Measurements from ENCODE around the gene CACNA1B.
"Not testable (repeated sequence)": the region's sequence is repeated elsewhere in the genome, so short reads cannot be mapped to it uniquely, and the experiment has no call there.

The CACNA1B gene

DNA sequence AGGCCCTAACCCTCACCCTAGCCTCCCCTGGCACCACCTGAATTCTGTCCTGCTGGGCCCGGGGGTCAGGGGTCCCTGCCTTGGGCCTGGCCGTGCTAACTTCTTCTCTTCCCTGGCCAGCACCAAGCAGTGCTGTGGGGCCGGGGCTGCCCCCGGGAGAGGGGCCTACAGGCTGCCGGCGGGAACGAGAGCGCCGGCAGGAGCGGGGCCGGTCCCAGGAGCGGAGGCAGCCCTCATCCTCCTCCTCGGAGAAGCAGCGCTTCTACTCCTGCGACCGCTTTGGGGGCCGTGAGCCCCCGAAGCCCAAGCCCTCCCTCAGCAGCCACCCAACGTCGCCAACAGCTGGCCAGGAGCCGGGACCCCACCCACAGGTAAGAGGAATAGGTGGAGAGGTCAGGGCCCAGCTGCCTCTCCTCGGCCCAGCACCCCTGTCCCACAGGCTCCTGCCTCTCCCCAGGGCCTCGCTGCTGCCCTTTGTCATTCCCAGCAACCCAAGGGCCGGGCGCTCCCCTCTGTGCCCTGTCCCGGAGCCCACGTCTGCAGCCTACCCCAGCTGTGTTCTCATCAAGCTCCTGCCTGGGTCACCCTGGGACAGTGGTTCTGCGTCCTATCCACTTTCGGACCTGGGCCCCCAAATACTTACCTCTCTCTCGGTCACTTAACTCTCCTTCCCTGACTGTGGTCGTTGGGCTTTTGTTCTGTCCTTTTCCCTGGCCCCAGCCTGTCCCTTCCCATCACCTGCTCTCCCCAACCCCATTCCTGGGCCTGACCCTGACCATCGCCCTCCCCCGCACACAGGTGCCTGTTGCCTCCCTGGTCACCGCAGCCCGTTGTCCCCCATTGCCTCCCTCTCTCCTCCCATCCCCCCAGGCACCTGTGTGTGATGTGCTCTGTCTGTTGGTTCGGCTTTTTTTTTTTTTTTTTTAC is 243.2 kb downstream of the CACNA1B start:
- DNase-seq: no peak

DNA sequence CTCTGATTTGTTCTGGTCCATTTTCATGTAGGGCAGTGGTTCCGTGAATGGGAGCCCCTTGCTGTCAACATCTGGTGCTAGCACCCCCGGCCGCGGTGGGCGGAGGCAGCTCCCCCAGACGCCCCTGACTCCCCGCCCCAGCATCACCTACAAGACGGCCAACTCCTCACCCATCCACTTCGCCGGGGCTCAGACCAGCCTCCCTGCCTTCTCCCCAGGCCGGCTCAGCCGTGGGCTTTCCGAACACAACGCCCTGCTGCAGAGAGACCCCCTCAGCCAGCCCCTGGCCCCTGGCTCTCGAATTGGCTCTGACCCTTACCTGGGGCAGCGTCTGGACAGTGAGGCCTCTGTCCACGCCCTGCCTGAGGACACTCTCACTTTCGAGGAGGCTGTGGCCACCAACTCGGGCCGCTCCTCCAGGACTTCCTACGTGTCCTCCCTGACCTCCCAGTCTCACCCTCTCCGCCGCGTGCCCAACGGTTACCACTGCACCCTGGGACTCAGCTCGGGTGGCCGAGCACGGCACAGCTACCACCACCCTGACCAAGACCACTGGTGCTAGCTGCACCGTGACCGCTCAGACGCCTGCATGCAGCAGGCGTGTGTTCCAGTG is 244.0 kb downstream of the CACNA1B start:
- DNase-seq: no peak

GRCh38 chr9:138122201-138122600 is 244.6 kb downstream of the CACNA1B start:
- DNase-seq: no peak

GRCh38 chr9:138122676-138123075 is 245.1 kb downstream of the CACNA1B start:
- peak in 1 of 2 donors; percentile 12 for DNase-seq

- no peak for DNase-seq
Observed at GRCh38 chr9:138123086-138123485, 245.5 kb downstream of the CACNA1B start.

- not testable (repeated sequence) for DNase-seq
Observed at GRCh38 chr9:138126090-138126857, 248.7 kb downstream of the CACNA1B start.

- DNase-seq: not testable (repeated sequence)
Observed at GRCh38 chr9:138126858-138127584, 249.4 kb downstream of the CACNA1B start.

DNA sequence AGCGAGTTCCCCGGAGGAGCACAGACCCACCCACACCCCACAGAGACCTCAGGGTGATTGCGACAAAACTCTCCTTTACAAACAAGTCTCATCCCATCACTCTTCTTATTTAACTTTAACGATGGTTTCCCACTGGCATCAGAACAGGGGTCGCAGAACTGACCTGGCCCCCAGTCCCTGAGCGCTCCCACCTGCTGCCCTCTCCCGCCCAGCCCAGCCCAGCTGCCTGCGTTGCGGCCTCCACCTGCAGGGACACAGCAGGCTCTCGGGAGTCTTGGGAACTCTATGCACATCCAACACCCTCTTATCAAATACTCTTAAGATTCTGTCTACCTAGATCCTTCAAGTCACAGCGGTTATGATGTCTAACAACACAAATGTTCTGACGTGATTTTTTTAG is 250.4 kb downstream of the CACNA1B start:
- not testable (repeated sequence) for DNase-seq

- DNase-seq: not testable (repeated sequence)
Observed at GRCh38 chr9:138129318-138129717, 251.7 kb downstream of the CACNA1B start.

DNA sequence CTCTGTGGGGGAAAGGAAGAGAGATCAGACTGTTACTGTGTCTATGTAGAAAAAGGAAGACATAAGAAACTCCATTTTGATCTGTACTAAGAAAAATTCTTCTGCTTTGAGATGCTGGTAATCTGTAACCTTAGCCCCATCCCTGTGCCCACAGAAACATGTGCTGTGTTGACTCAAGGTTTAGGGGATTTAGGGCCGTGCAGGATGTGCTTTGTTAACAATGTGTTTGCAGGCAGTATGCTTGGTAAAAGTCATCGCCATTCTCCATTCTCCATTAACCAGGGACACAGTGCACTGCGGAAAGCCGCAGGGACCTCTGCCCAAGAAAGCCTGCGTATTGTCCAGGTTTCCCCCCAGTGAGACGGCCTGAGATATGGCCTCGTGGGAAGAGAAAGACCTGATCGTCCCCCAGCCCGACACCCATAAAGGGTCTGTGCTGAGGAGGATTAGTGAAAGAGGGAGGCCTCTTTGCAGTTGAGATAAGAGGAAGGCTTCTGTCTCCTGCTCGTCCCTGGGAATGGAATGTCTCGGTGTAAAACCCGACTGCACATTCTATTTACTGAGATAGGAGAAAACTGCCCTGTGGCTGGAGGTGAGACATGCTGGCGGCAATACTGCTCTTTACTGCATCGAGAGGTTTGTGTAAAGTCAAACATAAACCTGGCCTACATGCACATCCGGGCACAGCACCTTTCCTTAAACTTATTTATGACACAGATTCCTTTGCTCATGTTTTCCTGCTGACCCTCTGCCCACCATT is 255.5 kb downstream of the CACNA1B start:
- not testable (repeated sequence) for DNase-seq

DNA sequence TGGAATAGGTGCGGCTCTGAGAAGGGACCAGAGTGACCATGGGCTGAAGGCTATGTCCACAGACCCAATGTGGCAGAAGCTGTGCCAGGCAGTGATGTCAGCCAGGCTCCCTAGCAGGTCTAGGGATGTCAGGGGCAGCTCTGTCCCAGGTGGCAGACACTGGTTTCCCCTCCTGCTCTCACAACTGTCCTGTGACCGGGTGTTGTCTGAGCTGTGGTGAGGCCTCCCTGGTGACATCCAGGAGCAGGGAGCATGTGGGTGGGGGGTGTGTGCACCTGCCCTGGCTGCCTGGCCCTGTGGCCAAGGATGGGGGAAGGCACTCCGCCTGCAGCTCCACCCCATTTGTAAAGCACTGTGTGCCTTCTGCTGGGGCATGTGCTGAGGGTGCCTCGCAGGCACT is 257.0 kb downstream of the CACNA1B start:
- DNase-seq: not testable (repeated sequence)

- DNase-seq: not testable (repeated sequence)
Observed at GRCh38 chr9:138139096-138139495, 261.5 kb downstream of the CACNA1B start.

- DNase-seq: not testable (repeated sequence)
Observed at GRCh38 chr9:138140980-138141379, 263.4 kb downstream of the CACNA1B start.

DNA sequence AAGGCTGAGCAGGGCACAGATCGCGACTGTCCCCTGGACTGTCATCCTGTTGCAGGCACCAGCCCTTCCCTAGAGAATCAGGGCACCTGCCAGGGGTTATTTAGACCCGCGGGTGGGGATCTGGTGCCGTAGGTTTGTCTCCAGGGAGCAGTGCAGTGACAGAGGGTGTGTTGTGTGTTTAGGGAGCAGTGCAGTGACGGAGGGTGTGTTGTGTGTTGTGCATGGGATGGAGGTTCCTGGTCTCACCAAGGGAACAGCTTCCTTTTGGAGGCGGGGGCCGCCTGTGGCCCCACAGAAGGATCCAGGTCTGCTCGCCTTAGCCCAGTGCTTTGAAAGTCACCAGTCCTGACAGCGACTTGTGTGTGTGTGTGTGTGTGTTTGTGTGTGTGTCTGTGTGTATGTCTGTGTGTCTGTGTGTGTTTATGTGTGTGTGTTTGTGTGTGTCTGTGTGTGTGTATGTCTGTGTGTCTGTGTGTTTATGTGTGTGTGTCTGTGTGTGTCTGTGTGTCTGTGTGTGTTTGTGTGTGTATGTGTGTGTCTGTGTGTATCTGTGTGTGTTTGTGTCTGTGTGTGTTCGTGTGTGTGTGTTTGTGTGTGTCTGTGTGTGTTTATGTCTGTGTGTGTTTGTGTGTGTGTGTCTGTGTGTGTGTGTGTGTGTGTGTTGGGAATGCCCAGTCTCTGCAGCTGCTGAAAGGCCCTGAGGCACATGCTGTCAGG is 265.1 kb downstream of the CACNA1B start:
- DNase-seq: not testable (repeated sequence)

DNA sequence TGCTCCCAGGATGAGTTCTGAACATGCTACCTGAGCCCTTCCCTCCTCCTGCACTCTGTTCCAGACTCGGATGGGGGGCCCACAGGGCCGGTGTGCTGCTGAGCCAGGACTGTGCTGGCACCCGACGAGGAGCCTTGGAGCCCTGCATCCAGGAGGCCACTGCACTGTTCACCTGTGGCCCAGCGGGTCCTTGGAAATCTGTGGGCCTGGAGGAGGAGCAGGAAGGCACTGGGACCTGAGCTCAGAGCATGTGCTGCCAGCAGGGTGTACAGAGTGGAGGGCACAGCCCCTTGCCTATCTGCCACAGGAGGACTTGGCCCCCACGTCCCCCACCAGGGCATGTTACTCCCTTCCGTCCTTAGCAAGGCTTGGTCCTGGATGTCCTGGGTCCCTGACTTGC is 265.9 kb downstream of the CACNA1B start:
- not testable (repeated sequence) for DNase-seq

- DNase-seq: peak; percentile 10 to 26
Observed at GRCh38 chr9:138147556-138147955, 270.0 kb downstream of the CACNA1B start.

- not testable (repeated sequence) for DNase-seq
Observed at GRCh38 chr9:138149672-138150656, 272.4 kb downstream of the CACNA1B start.

- DNase-seq: not testable (repeated sequence)
Observed at GRCh38 chr9:138155788-138156187, 278.2 kb downstream of the CACNA1B start.

DNA sequence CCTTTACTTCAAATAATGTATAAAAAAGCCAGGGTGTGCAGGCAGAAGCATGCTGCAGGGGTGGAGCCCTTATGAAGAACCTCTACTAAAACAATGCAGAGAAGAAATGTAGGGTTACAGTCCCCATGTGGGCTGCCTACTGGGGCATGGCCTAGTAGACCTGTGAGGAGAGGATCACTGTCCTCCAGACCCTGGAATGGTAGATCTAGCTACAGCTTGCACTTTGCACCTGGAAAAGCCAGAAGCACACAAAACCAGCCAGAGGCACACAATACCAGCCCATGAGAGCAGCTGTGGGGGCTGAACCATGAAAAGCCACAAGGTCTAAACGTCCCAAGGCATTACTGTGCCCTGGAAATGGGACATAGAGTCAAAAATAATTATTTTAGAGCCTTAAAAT is 289.2 kb downstream of the CACNA1B start:
- not testable (repeated sequence) for DNase-seq

Measured in inflammatory macrophage treated with lipopolysaccharide for 1 hour (primary cell).